ENCODE data around the gene LAIR2. TPM values are rescaled to one million over a fixed set of nuclear protein-coding genes. Genes with fewer than 3 reads are reported as not detected.

Gene LAIR2
- total and polyA plus RNA-seq, 2 of the 13 experiments (the other 11 are each of a cell fraction or from before 2014, with no cell fraction given), result 1.3 to 1.9 TPM

DNA sequence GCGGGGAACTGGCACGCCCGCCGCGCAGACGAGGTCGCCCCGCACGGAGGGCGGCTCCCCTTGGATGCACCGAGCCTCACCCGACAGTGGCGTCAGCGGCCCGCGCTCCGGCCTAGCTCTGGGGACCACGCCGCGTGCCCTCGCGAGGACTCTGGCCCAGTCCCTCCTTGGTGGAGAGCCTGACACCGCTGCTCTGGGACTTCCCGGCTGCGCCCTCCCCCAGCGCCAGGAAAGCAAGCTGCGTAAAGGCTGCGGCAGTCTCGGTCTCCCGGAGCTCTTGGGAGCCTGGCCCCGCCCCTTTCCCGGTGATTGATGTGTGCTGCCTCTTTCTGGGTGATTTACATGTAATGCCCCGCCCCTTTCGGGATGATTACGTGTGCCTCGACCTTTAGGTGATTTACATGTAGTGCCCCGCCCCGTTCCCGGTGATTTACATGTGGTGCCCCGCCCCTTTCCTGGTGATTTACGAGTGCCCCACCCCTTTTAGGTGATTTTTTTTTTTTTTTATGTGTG, 39.0 kb upstream of the LAIR2 start, which contains the start of gene LENG9 (continued):
- TF ChIP-seq ZNF274 (CRISPR knock-in tag; IDR thresholded peaks at IDR 0.05), result no peak; the same call in 1 of the 2 replicates
- no peak for TF ChIP-seq ZNF546 (CRISPR knock-in tag; conservative IDR thresholded peaks at IDR 0.05)
- TF ChIP-seq, protein P1, sequence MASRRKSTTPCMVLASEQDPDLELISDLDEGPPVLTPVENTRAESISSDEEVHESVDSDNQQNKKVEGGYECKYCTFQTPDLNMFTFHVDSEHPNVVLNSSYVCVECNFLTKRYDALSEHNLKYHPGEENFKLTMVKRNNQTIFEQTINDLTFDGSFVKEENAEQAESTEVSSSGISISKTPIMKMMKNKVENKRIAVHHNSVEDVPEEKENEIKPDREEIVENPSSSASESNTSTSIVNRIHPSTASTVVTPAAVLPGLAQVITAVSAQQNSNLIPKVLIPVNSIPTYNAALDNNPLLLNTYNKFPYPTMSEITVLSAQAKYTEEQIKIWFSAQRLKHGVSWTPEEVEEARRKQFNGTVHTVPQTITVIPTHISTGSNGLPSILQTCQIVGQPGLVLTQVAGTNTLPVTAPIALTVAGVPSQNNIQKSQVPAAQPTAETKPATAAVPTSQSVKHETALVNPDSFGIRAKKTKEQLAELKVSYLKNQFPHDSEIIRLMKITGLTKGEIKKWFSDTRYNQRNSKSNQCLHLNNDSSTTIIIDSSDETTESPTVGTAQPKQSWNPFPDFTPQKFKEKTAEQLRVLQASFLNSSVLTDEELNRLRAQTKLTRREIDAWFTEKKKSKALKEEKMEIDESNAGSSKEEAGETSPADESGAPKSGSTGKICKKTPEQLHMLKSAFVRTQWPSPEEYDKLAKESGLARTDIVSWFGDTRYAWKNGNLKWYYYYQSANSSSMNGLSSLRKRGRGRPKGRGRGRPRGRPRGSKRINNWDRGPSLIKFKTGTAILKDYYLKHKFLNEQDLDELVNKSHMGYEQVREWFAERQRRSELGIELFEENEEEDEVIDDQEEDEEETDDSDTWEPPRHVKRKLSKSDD (CRISPR knock-in tag; IDR thresholded peaks at IDR 0.05; ENCODE audit: low read depth), result no peak
- TF ChIP-seq FOXM1 (CRISPR knock-in tag; IDR thresholded peaks at IDR 0.05), result no peak
- TF ChIP-seq, protein P2, sequence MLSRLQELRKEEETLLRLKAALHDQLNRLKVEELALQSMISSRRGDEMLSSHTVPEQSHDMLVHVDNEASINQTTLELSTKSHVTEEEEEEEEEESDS (CRISPR knock-in tag; IDR thresholded peaks at IDR 0.05; ENCODE audit: borderline replicate concordance), result no peak
- no peak for TF ChIP-seq CEBPG (CRISPR knock-in tag; IDR thresholded peaks at IDR 0.05)
- TF ChIP-seq, protein P3, sequence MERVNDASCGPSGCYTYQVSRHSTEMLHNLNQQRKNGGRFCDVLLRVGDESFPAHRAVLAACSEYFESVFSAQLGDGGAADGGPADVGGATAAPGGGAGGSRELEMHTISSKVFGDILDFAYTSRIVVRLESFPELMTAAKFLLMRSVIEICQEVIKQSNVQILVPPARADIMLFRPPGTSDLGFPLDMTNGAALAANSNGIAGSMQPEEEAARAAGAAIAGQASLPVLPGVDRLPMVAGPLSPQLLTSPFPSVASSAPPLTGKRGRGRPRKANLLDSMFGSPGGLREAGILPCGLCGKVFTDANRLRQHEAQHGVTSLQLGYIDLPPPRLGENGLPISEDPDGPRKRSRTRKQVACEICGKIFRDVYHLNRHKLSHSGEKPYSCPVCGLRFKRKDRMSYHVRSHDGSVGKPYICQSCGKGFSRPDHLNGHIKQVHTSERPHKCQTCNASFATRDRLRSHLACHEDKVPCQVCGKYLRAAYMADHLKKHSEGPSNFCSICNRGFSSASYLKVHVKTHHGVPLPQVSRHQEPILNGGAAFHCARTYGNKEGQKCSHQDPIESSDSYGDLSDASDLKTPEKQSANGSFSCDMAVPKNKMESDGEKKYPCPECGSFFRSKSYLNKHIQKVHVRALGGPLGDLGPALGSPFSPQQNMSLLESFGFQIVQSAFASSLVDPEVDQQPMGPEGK (CRISPR knock-in tag; IDR thresholded peaks at IDR 0.05), result peak; percentile 45; the same call in 1 of the 2 replicates
- TF ChIP-seq ZNF616 (CRISPR knock-in tag; IDR thresholded peaks at IDR 0.05; ENCODE audit: low read depth), result no peak
- TF ChIP-seq, protein P4, sequence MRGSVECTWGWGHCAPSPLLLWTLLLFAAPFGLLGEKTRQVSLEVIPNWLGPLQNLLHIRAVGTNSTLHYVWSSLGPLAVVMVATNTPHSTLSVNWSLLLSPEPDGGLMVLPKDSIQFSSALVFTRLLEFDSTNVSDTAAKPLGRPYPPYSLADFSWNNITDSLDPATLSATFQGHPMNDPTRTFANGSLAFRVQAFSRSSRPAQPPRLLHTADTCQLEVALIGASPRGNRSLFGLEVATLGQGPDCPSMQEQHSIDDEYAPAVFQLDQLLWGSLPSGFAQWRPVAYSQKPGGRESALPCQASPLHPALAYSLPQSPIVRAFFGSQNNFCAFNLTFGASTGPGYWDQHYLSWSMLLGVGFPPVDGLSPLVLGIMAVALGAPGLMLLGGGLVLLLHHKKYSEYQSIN (CRISPR knock-in tag; IDR thresholded peaks at IDR 0.05; ENCODE audit: borderline replicate concordance), result no peak
- TF ChIP-seq RARA (CRISPR knock-in tag; IDR thresholded peaks at IDR 0.05), result peak; percentile 10; the same call in 1 of the 2 replicates
- TF ChIP-seq ZNF547 (CRISPR knock-in tag; IDR thresholded peaks at IDR 0.05), result no peak
- TF ChIP-seq, protein P5, sequence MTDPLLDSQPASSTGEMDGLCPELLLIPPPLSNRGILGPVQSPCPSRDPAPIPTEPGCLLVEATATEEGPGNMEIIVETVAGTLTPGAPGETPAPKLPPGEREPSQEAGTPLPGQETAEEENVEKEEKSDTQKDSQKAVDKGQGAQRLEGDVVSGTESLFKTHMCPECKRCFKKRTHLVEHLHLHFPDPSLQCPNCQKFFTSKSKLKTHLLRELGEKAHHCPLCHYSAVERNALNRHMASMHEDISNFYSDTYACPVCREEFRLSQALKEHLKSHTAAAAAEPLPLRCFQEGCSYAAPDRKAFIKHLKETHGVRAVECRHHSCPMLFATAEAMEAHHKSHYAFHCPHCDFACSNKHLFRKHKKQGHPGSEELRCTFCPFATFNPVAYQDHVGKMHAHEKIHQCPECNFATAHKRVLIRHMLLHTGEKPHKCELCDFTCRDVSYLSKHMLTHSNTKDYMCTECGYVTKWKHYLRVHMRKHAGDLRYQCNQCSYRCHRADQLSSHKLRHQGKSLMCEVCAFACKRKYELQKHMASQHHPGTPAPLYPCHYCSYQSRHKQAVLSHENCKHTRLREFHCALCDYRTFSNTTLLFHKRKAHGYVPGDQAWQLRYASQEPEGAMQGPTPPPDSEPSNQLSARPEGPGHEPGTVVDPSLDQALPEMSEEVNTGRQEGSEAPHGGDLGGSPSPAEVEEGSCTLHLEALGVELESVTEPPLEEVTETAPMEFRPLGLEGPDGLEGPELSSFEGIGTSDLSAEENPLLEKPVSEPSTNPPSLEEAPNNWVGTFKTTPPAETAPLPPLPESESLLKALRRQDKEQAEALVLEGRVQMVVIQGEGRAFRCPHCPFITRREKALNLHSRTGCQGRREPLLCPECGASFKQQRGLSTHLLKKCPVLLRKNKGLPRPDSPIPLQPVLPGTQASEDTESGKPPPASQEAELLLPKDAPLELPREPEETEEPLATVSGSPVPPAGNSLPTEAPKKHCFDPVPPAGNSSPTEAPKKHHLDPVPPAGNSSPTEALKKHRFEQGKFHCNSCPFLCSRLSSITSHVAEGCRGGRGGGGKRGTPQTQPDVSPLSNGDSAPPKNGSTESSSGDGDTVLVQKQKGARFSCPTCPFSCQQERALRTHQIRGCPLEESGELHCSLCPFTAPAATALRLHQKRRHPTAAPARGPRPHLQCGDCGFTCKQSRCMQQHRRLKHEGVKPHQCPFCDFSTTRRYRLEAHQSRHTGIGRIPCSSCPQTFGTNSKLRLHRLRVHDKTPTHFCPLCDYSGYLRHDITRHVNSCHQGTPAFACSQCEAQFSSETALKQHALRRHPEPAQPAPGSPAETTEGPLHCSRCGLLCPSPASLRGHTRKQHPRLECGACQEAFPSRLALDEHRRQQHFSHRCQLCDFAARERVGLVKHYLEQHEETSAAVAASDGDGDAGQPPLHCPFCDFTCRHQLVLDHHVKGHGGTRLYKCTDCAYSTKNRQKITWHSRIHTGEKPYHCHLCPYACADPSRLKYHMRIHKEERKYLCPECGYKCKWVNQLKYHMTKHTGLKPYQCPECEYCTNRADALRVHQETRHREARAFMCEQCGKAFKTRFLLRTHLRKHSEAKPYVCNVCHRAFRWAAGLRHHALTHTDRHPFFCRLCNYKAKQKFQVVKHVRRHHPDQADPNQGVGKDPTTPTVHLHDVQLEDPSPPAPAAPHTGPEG (CRISPR knock-in tag; IDR thresholded peaks at IDR 0.05), result no peak
- 0 out of 2 replicates have a peak, but pooled peaks have one; percentile 66 for TF ChIP-seq ZNF589 (CRISPR knock-in tag; conservative IDR thresholded peaks at IDR 0.05)
- TF ChIP-seq, protein P6, sequence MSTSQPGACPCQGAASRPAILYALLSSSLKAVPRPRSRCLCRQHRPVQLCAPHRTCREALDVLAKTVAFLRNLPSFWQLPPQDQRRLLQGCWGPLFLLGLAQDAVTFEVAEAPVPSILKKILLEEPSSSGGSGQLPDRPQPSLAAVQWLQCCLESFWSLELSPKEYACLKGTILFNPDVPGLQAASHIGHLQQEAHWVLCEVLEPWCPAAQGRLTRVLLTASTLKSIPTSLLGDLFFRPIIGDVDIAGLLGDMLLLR (CRISPR knock-in tag; IDR thresholded peaks at IDR 0.05), result 0 out of 2 replicates have a peak, but pooled peaks have one; percentile 71
- no peak for TF ChIP-seq RFXAP (CRISPR knock-in tag; IDR thresholded peaks at IDR 0.05; ENCODE audit: borderline replicate concordance)
